GM12892 (cell line): ENCODE results near the gene MORC3.

ENCODE experiments used
- POLR2A ChIP-seq: IDR thresholded peaks from 2 replicates; pipeline ENCODE4 v1.6.1; 2011; ENCODE audit warnings: low read depth, low read length, control low read depth
- POLR2AphosphoS5 ChIP-seq: IDR thresholded peaks from 2 replicates; pipeline ENCODE4 v1.6.1; 2011; ENCODE audit warnings: low read depth, low read length, control low read depth
- TAF1 ChIP-seq: IDR thresholded peaks from 2 replicates; pipeline ENCODE4 v1.6.1; 2011; ENCODE audit warnings: low read depth, mild to moderate bottlenecking, control low read depth, low read length, borderline replicate concordance

- no peak for TF ChIP-seq POLR2A
- TF ChIP-seq TAF1 = no peak
- TF ChIP-seq POLR2AphosphoS5 = no peak
Measured at GRCh38 chr21:36325373-36326010, 5.5 kb downstream of the MORC3 start.
